NCI-H510A treated with DMSO at 0.1 percent for 48 hours (cell line): Measurements from ENCODE around the gene ESPL1.
"Not testable (repeated sequence)": the region's sequence is repeated elsewhere in the genome, so short reads cannot be mapped to it uniquely, and the experiment has no call there.

Source experiments
- DNase-seq: peaks from one replicate; lab custom pipeline; 2025; lab: John Stamatoyannopoulos, UW

Gene ESPL1

GRCh38 chr12:53258541-53259539, 9.3 kb upstream of the ESPL1 start:
- DNase-seq, result no peak

DNA sequence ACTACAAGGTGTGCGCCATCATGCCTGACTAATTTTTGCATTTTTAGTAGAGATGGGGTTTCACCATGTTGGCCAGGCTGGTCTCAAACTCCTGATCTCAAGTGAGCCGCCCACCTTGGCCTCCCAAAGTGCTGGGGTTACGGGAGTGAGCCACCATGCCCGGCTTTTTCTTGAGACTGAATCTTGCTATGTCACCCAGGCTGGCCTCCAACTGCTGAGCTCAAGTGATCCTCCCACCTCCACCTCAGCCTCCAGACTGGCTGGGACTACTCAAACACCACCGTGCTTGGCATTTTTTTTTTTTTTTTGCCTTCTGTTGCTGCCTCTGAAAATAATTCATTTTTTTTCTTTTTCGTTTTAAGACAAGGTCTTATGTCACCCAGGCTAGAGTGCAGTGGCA, 8.2 kb upstream of the ESPL1 start:
- DNase-seq, result no peak

DNA sequence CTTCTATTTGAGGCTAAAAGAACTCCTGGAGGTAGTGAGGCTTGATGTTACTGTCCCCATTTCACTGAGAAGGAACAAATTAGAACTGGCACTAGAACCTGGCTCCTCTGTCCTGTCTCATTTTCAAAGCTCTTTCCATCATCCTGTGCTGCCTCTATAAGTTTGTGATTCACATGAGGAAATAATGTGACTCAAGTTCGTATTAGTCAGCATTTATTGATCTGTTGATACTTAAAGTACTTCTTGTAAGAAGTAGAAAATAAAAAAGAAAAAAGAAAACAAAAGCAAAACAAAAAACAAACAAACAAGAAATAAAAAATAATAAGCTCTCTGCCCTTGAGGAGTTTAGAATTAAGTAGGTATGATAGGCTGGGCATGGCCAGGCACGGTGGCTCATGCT, 2.3 kb upstream of the ESPL1 start:
- DNase-seq, result no peak

GRCh38 chr12:53267306-53267998, 647 bp upstream of the ESPL1 start:
- no peak for DNase-seq

- DNase-seq, result no peak
Measured at GRCh38 chr12:53268630-53269562, 797 bp downstream of the ESPL1 start.

GRCh38 chr12:53274445-53274844, 6.3 kb downstream of the ESPL1 start:
- no peak for DNase-seq

GRCh38 chr12:53276511-53276910, 8.4 kb downstream of the ESPL1 start:
- no peak for DNase-seq

DNA sequence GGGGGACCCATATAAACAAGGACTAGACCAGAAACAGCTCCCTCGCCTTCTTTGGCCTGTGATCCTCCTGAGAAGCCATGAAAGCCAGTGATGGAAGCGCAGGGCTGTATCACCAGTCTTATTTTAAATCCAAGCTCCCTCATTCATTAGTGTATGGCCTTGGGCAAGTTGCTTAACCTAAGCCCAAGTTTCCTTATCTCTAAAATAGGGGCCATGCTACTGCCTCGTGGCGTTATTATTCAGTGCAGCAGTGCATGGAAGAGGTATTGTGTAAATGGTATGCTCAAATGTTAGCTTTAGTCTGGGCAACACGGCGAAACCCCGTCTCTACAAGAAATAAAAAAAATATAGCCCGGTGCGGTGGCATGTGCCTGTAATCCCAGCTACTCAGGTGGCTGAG, 9.9 kb downstream of the ESPL1 start:
- DNase-seq, result no peak

DNA sequence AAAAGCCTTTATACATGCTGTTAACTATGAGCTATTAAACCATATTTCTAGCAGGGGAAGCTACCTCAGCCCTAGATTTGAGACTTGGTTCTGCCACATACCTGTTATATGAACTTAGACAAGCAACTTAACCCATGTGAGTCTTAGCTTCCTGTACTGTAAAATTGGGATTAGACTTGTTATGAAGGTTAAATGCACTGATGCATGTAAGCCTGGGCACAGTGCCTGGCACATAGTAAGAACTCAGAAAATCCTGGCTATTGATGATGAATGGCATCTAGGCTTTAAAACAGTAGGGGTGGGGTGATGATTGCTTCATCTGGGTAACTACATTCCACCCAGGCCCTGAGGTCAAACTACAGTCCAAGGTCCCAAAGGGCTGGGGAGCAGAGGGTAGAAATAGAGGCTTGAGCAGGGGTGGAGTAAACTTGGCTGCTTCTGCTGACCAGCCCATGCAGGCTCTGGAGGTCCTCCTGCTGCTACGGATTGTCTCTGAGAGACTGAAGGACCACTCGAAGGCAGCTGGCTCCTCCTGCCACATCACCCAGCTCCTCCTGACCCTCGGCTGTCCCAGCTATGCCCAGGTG, 11.3 kb downstream of the ESPL1 start:
- no peak for DNase-seq

- DNase-seq, result no peak
Measured at GRCh38 chr12:53279888-53280498, 11.9 kb downstream of the ESPL1 start.

DNA sequence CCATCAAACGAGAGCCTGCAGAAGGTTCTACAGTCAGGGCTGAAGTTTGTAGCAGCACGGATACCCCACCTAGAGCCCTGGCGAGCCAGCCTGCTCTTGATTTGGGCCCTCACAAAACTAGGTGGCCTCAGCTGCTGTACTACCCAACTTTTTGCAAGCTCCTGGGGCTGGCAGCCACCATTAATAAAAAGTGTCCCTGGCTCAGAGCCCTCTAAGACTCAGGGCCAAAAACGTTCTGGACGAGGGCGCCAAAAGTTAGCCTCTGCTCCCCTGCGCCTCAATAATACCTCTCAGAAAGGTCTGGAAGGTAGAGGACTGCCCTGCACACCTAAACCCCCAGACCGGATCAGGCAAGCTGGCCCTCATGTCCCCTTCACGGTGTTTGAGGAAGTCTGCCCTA, 18.3 kb downstream of the ESPL1 start:
- DNase-seq, result no peak

GRCh38 chr12:53287741-53288216, 19.7 kb downstream of the ESPL1 start:
- peak; percentile 4 for DNase-seq

GRCh38 chr12:53288322-53288721, 20.2 kb downstream of the ESPL1 start:
- no peak for DNase-seq

DNA sequence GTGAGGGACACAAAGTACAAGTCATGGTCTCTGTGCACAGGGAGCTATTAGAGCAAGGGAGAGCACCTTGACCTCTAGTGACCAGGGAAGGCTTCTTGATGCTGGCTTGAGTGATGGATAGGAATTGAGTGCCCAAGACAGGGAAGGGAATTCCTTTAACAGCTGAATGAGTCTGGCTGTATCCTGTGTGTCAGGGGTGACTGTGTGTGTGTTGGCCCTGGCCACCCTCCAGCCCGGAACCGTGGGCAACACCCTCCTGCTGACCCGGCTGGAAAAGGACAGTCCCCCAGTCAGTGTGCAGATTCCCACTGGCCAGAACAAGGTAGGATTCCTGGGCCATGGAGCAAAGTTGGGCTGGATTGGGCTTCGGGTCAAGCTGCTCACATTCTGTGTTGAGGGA, 21.8 kb downstream of the ESPL1 start:
- DNase-seq, result no peak

DNA sequence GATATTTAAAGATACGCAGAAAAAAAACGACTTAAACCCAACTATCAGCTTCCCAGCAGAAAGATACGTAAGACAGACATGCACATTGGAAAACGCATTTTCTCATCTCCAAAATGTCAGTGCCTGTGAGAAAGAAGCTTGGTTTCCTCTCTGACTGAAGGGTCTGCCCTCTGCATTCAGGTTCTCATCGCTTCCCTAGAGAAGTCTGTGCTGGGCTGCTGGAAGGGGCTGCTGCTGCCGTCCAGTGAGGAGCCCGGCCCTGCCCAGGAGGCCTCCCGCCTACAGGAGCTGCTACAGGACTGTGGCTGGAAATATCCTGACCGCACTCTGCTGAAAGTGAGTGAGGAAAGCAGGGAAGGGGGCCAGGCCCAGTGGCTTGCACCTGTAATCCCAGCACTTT, 22.6 kb downstream of the ESPL1 start:
- DNase-seq, result no peak

GRCh38 chr12:53292426-53292825, 24.3 kb downstream of the ESPL1 start:
- DNase-seq, result peak; percentile 85

DNA sequence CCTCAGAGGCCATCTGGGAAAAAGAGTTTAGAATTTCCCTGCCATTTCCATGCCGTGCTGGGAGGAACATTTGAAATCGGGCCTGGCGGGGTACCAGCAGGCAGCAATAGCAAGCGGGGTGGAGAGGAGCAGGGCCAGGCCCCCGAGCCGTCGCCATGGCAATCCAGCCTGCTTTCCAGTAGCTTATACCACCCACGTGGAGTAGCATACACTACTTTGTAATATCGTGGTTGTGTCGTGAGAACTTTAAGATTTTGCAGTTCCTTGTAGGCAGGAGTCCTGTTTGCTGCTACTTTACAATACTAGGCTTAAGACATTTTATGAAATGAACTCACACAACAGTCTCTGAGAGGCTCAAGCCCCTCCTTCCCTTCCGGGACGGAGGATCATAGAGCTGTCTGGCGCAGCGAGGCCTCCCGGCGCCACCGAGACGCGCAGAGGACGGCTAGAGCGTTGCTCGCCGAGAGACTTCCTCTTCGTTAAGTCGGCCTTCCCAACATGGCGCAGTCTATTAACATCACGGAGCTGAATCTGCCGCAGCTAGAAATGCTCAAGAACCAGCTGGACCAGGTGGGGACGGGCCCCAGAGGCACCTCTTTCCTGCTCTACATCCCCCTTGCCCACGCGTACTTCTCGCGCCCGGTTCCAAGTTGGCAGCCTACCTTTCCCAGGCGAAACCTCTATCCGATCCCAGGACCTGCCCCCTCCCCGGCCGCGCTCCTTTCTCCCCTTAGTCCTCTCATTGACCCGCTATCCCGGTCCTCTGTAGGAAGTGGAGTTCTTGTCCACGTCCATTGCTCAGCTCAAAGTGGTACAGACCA, 27.2 kb downstream of the ESPL1 start, which contains the start of gene PFDN5:
TSS of gene PFDN5 (plus strand) at position 473 of the 821 bp plus-strand sequence. CDS start at position 499, 26 bp downstream.
- DNase-seq, result peak; percentile 72

DNA sequence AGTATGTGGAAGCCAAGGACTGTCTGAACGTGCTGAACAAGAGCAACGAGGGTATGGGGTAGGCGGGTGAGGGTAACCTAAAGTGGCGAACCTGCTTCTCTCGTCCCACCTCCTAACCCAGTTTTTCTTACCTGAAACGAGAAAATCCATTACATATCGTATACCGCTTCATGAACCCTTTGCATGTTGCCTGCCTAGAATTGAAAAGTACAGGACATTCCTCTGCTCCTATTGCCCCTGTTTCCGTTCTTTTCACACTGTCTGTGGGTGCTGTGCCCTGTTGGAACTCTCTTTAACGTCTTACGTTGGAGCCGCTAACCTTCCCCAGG, 27.8 kb downstream of the ESPL1 start:
- no peak for DNase-seq

DNA sequence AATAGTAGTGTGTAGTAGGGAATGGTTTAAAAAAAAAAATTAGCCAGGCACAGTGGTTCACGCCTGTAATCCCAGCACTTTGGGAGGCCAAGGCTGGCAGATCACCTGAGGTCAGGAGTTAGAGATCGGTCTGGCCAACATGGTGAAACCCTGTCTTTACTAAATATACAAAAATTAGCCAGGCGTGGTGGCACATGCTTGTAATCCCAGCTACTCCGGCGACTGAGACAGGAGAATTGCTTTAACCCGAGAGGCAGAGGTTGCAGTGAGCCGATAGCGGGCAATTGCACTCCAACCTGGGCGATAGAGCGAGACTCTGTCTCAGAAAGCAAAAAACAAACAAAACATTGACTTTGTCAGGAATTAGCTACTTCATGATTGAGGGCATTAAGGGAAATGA, 29.0 kb downstream of the ESPL1 start:
- not testable (repeated sequence) for DNase-seq

GRCh38 chr12:53298164-53298563, 30.1 kb downstream of the ESPL1 start:
- no peak for DNase-seq
